Endothelial cell of umbilical vein (primary cell): ENCODE data around the gene NUDT9. TPM values are rescaled to one million over a fixed set of nuclear protein-coding genes. Genes with fewer than 3 reads are reported as not detected.

ENCODE experiments used
- BruUV-seq: library from RNA; stranded (reverse); fragments of 400-500 nt; replicated peaks from 2 replicates; lab custom pipeline; 2021; lab: Mats Ljungman, UMichigan
- CTCF ChIA-PET: fragments of 300-600, 350-600 bp; sonication (Branson Sonifier 250); formaldehyde crosslinking; loops from one replicate; lab custom pipeline; 2021; ENCODE audit warnings: antibody characterized with exemption, inconsistent platforms; lab: Charles Lee
- POLR2A ChIA-PET: fragments of 300-600, 350-600 bp; sonication (Branson Sonifier 250); formaldehyde crosslinking; loops from one replicate; lab custom pipeline; 2021; ENCODE audit warnings: antibody characterized with exemption, inconsistent platforms; lab: Charles Lee
- DNase-seq: peaks from one replicate; pipeline ENCODE4 v3.0.0-alpha.2; 2011; ENCODE audit warnings: low read depth, low spot score
- FAIRE-seq: peaks from 2 replicates; lab custom pipeline; 2011; peaks lifted over from hg19 to GRCh38; lab: Jason Lieb, UNC
- H2AFZ ChIP-seq: 2 replicates; pipeline ENCODE4 v1.6.0; 2012; ENCODE audit warnings: low read depth, low read length, control low read depth, inconsistent platforms
- H3K27ac ChIP-seq: 2 replicates; pipeline ENCODE4 v1.5.1; 2011; ENCODE audit warnings: low read depth, mild to moderate bottlenecking, control low read depth, low read length, moderate library complexity; ENCODE audit not compliant: insufficient read depth
- H3K27me3 ChIP-seq, 2 experiments: 2 replicates each; pipeline versions ENCODE4 v1.6.0 to v1.6.1; 2011; ENCODE audit warnings: low read length in 2 of 2, mixed read lengths in 1 of 2; ENCODE audit not compliant: control insufficient read depth in 2 of 2, insufficient read depth in 2 of 2
- H3K36me3 ChIP-seq, 2 experiments: 2 replicates in 1 of 2; 3 replicates in 1 of 2; pipeline ENCODE4 v1.5.1; 2011; ENCODE audit warnings: low read length in 2 of 2, mild to moderate bottlenecking in 1 of 2, moderate library complexity in 1 of 2; ENCODE audit not compliant: control insufficient read depth in 2 of 2, insufficient read depth in 2 of 2; ENCODE audit errors: extremely low read depth in 1 of 2
- H3K4me1 ChIP-seq: 3 replicates; pipeline ENCODE4 v1.5.1; 2011; ENCODE audit warnings: mild to moderate bottlenecking, low read length; ENCODE audit not compliant: control insufficient read depth, insufficient read depth; ENCODE audit errors: extremely low read depth
- H3K4me2 ChIP-seq: 2 replicates; pipeline ENCODE4 v1.6.1; 2011; ENCODE audit warnings: low read length, control low read depth, mixed read lengths; ENCODE audit not compliant: insufficient read depth
- H3K4me3 ChIP-seq, 3 experiments: fragments of 200-600 bp in 1 of 3; sonication (generic), shearing (Covaris generic) in 1 of 3; replicated peaks in 1 of 3; 2 replicates each; pipeline ENCODE4 v1.5.1; 2011 to 2016; ENCODE audit warnings: control low read depth in 3 of 3, low read length in 3 of 3, mild to moderate bottlenecking in 2 of 3, inconsistent platforms in 1 of 3, low read depth in 1 of 3, moderate library complexity in 1 of 3; ENCODE audit not compliant: insufficient read depth in 1 of 3
- H3K79me2 ChIP-seq: 2 replicates; pipeline ENCODE4 v1.6.0; 2012; ENCODE audit warnings: low read length, inconsistent platforms; ENCODE audit not compliant: control insufficient read depth, insufficient read depth
- H3K9ac ChIP-seq: replicated peaks from 2 replicates; pipeline ENCODE3; 2011; ENCODE audit warnings: low read length, control low read depth; ENCODE audit not compliant: insufficient read depth; ENCODE audit errors: extremely low read depth
- H3K9me1 ChIP-seq: replicated peaks from 3 replicates; pipeline ENCODE4 v1.6.0; 2011; ENCODE audit warnings: mild to moderate bottlenecking, low read length; ENCODE audit not compliant: control insufficient read depth, insufficient read depth; ENCODE audit errors: extremely low read depth
- H3K9me3 ChIP-seq: replicated peaks from 2 replicates; pipeline ENCODE4 v1.5.1; 2012; ENCODE audit warnings: low read length, inconsistent platforms; ENCODE audit not compliant: control insufficient read depth, insufficient read depth
- H4K20me1 ChIP-seq: replicated peaks from 2 replicates; pipeline ENCODE3; 2011; ENCODE audit warnings: mild to moderate bottlenecking, low read length; ENCODE audit not compliant: control insufficient read depth, insufficient read depth; ENCODE audit errors: extremely low read depth
- CTCF ChIP-seq, 2 donors: IDR thresholded peaks; 1 replicate in 1 of 2; 2 replicates in 1 of 2; pipeline ENCODE4 v1.5.1; 2011; ENCODE audit warnings: low read length in 2 of 2, mild to moderate bottlenecking in 2 of 2, moderate library complexity in 2 of 2, control low read depth in 1 of 2, inconsistent platforms in 1 of 2, low read depth in 1 of 2; ENCODE audit not compliant: insufficient read depth in 1 of 2; ENCODE audit errors: extremely low read depth in 1 of 2
- EZH2 ChIP-seq: IDR thresholded peaks from 2 replicates; pipeline ENCODE4 v1.6.1; 2012; ENCODE audit warnings: borderline replicate concordance, low read depth, mild to moderate bottlenecking, moderate library complexity, low read length, inconsistent platforms; ENCODE audit not compliant: severe bottlenecking
- FOS ChIP-seq: IDR thresholded peaks from 2 replicates; pipeline ENCODE4 v1.6.1; 2011; ENCODE audit warnings: mild to moderate bottlenecking, low read length, moderate library complexity, borderline replicate concordance; ENCODE audit not compliant: insufficient read depth
- GATA2 ChIP-seq: IDR thresholded peaks from 2 replicates; pipeline ENCODE4 v1.7.0; 2011; ENCODE audit warnings: low read depth, mild to moderate bottlenecking, moderate library complexity, mixed read lengths, low read length; ENCODE audit not compliant: insufficient read length, insufficient read depth
- JUN ChIP-seq: IDR thresholded peaks from 2 replicates; pipeline ENCODE4 v1.6.1; 2011; ENCODE audit warnings: borderline replicate concordance, low read depth; ENCODE audit not compliant: insufficient read length, insufficient read depth
- MAX ChIP-seq: IDR thresholded peaks from 2 replicates; pipeline ENCODE4 v1.6.1; 2011; ENCODE audit not compliant: insufficient read depth, insufficient read length
- MYC ChIP-seq: IDR thresholded peaks from one replicate; pipeline ENCODE4 v1.6.1; 2011; ENCODE audit warnings: mild to moderate bottlenecking, low read depth, low read length
- POLR2A ChIP-seq: IDR thresholded peaks from 2 replicates; pipeline ENCODE4 v1.6.1; 2012; ENCODE audit warnings: low read depth, mild to moderate bottlenecking, control low read depth, low read length
- POLR2AphosphoS5 ChIP-seq: IDR thresholded peaks from 2 replicates; pipeline ENCODE4 v1.6.1; 2012; ENCODE audit warnings: low read depth, mild to moderate bottlenecking, control low read depth, low read length, moderate library complexity; ENCODE audit not compliant: insufficient read depth
- dilution Hi-C: fragments of 300-500 bp; cut with MboI; formaldehyde crosslinking; loops from one replicate; pipeline ENCODE4 v1.15.0; 2019; ENCODE audit warnings: low sequenced_read_pairs; ENCODE audit not compliant: extremely low pct_ligation_motif_present
- intact Hi-C: fragments of 100-400 bp; cut with micrococcal nuclease; formaldehyde crosslinking; loops from one replicate; pipeline ENCODE4 v1.10.0; 2022
- polyA plus RNA-seq, 4 experiments: library from polyadenylated mRNA; depleted of rRNA in 3 of 4; stranded (reverse) in 3 of 4; unstranded in 1 of 4; fragments of >200 nt; gene quantifications; 2 replicates each; pipeline versions ENCODE4 v1.2.1 to v1.2.3, GENCODE V29; 2011 to 2012; ENCODE audit warnings: missing spikeins in 1 of 4
- total RNA-seq: library from RNA; stranded (reverse); gene quantifications from 2 replicates; pipeline ENCODE4 v1.2.3, GENCODE V29; 2021

NUDT9 gene
- total and polyA plus RNA-seq, 2 donors (not counting 3 experiments of a cell fraction or from before 2014, with no cell fraction given) = 15.3 to 25.0 TPM

GRCh38 chr4:87462102-87462501 lies 39.7 kb downstream of the NUDT9 start:
- POLR2A ChIA-PET = no interaction called here
- dilution Hi-C loops (no loop called here), intact Hi-C loops (no loop called here)
- FAIRE-seq (no peak), DNase-seq (no peak)
- no TSS peak for BruUV-seq
- H3K4me3 ChIP-seq = no peak overlapping the region
- no peaks in the 10 kb centered on the region for H3K9me1 ChIP-seq
- no peak overlapping the region for H2AFZ ChIP-seq
- no peaks in the 10 kb centered on the region for H3K9me3 ChIP-seq
- H3K36me3 ChIP-seq = peaks cover 0 to 3% of the 10 kb centered on the region in 2 experiments
- no peaks in the 10 kb centered on the region for H3K79me2 ChIP-seq
- no peak overlapping the region for H3K4me2 ChIP-seq
- no peaks in the 10 kb centered on the region for H3K27me3 ChIP-seq
- TF ChIP-seq MAX (no peak), FOS (no peak), POLR2AphosphoS5 (no peak), JUN (no peak), GATA2 (no peak), POLR2A (no peak), CTCF (IDR thresholded peaks at IDR 0.05; ENCODE audit: extremely low read depth in 1 of 2, insufficient read depth in 1 of 2, low read depth in 1 of 2, low read length in 2 of 2) (no peak), EZH2 (no peak), MYC (no peak)
- no peaks in the 10 kb centered on the region for H3K4me1 ChIP-seq
- no peak overlapping the region for H3K27ac ChIP-seq
- H3K9ac ChIP-seq = no peak overlapping the region
- CTCF ChIA-PET = interaction anchor here (1.2 kb wide), 1 partner anchor 108 kb away, joined by 4 read pairs; no protein-coding TSS in a partner anchor
- no peaks in the 10 kb centered on the region for H4K20me1 ChIP-seq
